Activated B cell treated with CpG ODN at 0.5 μM for 24 hours (primary cell): ENCODE measurements around the gene TLL2. TPM values are rescaled to one million over a fixed set of nuclear protein-coding genes. Genes with fewer than 3 reads are reported as not detected.

Experiments
- ATAC-seq: fragments of 200-7000 bp; cut with Tn5 transposase; one replicate; pipeline ENCODE4 v1.10.0; 2021; ENCODE audit warnings: low read depth, mild to moderate bottlenecking, moderate library complexity
- CTCF ChIA-PET: fragments of 350-600 bp; sonication (Branson Sonifier 250); formaldehyde crosslinking; loops from one replicate; lab custom pipeline; 2021; ENCODE audit warnings: antibody characterized with exemption; lab: Charles Lee
- POLR2A ChIA-PET: fragments of 350-600 bp; sonication (Branson Sonifier 250); formaldehyde crosslinking; loops from one replicate; lab custom pipeline; 2021; ENCODE audit warnings: antibody characterized with exemption; lab: Charles Lee
- DNase-seq: peaks from one replicate; pipeline ENCODE4 v3.0.0; 2022
- H3K27ac Mint-ChIP-seq: one replicate; pipeline ENCODE4 v1.8.0; 2020; ENCODE audit warnings: mixed read lengths
- H3K27me3 Mint-ChIP-seq: one replicate; pipeline ENCODE4 v1.8.0; 2021; ENCODE audit warnings: mixed read lengths
- H3K36me3 Mint-ChIP-seq: one replicate; pipeline ENCODE4 v1.8.0; 2021; ENCODE audit warnings: low read depth, mixed read lengths
- H3K4me1 Mint-ChIP-seq: one replicate; pipeline ENCODE4 v1.8.0; 2021; ENCODE audit warnings: mixed read lengths
- H3K4me3 Mint-ChIP-seq: one replicate; pipeline ENCODE4 v1.8.0; 2020; ENCODE audit warnings: mild to moderate bottlenecking, mixed read lengths
- H3K9me3 Mint-ChIP-seq: one replicate; pipeline ENCODE4 v1.8.0; 2020; ENCODE audit warnings: mixed read lengths
- intact Hi-C: fragments of 100-400 bp; cut with micrococcal nuclease; formaldehyde crosslinking; loops from one replicate; pipeline ENCODE4 v1.15.1; 2024
- total RNA-seq: library from RNA; stranded (reverse); gene quantifications from 2 replicates; pipeline ENCODE4 v1.2.3, GENCODE V29; 2022
- TF ChIP-seq, protein P1 (sequence below): fragments of 200-600 bp; IDR thresholded peaks from one replicate; pipeline ENCODE4 v1.8.0; 2022; ENCODE audit warnings: antibody characterized with exemption, mild to moderate bottlenecking

TLL2 gene
- total RNA-seq, 1 donor from 2014 or later: 1.6 TPM

GRCh38 chr10:96440361-96441292, 73.1 kb downstream of the TLL2 start:
- no peaks in the 10 kb centered on the region for H3K36me3 Mint-ChIP-seq
- H3K4me1 Mint-ChIP-seq: no peaks in the 10 kb centered on the region
- ChIA-PET POLR2A (no interaction called here), CTCF (no interaction called here)
- intact Hi-C loops: no loop called here
- TF ChIP-seq, protein P1, sequence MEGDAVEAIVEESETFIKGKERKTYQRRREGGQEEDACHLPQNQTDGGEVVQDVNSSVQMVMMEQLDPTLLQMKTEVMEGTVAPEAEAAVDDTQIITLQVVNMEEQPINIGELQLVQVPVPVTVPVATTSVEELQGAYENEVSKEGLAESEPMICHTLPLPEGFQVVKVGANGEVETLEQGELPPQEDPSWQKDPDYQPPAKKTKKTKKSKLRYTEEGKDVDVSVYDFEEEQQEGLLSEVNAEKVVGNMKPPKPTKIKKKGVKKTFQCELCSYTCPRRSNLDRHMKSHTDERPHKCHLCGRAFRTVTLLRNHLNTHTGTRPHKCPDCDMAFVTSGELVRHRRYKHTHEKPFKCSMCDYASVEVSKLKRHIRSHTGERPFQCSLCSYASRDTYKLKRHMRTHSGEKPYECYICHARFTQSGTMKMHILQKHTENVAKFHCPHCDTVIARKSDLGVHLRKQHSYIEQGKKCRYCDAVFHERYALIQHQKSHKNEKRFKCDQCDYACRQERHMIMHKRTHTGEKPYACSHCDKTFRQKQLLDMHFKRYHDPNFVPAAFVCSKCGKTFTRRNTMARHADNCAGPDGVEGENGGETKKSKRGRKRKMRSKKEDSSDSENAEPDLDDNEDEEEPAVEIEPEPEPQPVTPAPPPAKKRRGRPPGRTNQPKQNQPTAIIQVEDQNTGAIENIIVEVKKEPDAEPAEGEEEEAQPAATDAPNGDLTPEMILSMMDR: no peak
- H3K4me3 Mint-ChIP-seq: no peak overlapping the region
- ATAC-seq (no peak), DNase-seq (no peak)
- H3K27ac Mint-ChIP-seq: no peak overlapping the region
- H3K27me3 Mint-ChIP-seq: peaks cover 13% of the 10 kb centered on the region
- H3K9me3 Mint-ChIP-seq: peaks cover 5% of the 10 kb centered on the region

GRCh38 chr10:96439725-96440124, 74.0 kb downstream of the TLL2 start:
- no peak overlapping the region for H3K27ac Mint-ChIP-seq
- ChIA-PET CTCF (no interaction called here), POLR2A (no interaction called here)
- peaks cover 2% of the 10 kb centered on the region for H3K36me3 Mint-ChIP-seq
- ATAC-seq (no peak), DNase-seq (no peak)
- intact Hi-C loops: no loop called here
- H3K4me3 Mint-ChIP-seq: no peak overlapping the region
- no peaks in the 10 kb centered on the region for H3K4me1 Mint-ChIP-seq
- TF ChIP-seq, protein P1: no peak
- peaks cover 9% of the 10 kb centered on the region for H3K9me3 Mint-ChIP-seq
- peaks cover 13% of the 10 kb centered on the region for H3K27me3 Mint-ChIP-seq

DNA sequence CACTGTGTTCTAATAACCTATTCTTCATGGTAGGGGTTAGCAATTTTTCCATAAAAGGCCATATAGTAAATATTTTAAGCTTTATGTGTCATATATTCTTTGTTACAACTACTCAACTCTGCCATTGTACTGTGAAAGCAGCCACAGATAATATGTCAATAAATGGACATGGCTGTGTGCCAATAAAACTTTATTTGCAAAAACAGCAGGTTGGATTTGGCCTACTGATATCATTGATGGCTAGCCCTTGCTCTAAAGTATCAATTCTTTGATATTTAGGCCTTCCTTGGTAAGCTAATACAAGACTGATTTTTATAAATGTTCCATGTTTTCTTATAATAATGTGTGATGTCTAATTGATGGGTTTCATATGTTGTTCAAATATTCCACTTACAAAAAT, 77.7 kb downstream of the TLL2 start:
- TF ChIP-seq, protein P1: no peak
- Mint-ChIP-seq H3K9me3 (peaks cover 12% of the 10 kb centered on the region), H3K27ac (no peak overlapping the region), H3K36me3 (peaks cover 2% of the 10 kb centered on the region), H3K4me3 (no peak overlapping the region), H3K27me3 (peaks cover 12% of the 10 kb centered on the region), H3K4me1 (no peaks in the 10 kb centered on the region)
- ATAC-seq: no peak
- CTCF ChIA-PET: no interaction called here
- DNase-seq: no peak
- POLR2A ChIA-PET: no interaction called here
- intact Hi-C loops: no loop called here

- CTCF ChIA-PET: no interaction called here
These were observed 82.3 kb downstream of the TLL2 start for GRCh38 chr10:96431211-96431970.

More at GRCh38 chr10:96431211-96431970, 82.3 kb downstream of the TLL2 start:
- POLR2A ChIA-PET: no interaction called here
- H3K9me3 Mint-ChIP-seq: peaks cover 9% of the 10 kb centered on the region
- H3K4me3 Mint-ChIP-seq: no peak overlapping the region
- H3K27me3 Mint-ChIP-seq: peaks cover 20% of the 10 kb centered on the region
- ATAC-seq (no peak), DNase-seq (no peak)
- intact Hi-C loops: no loop called here
- no peak overlapping the region for H3K27ac Mint-ChIP-seq
- peaks cover 2% of the 10 kb centered on the region for H3K36me3 Mint-ChIP-seq
- H3K4me1 Mint-ChIP-seq: no peaks in the 10 kb centered on the region
- TF ChIP-seq, protein P1: no peak
